CD4-positive, alpha-beta T cell treated with Interleukin-17A for 4 hours (primary cell): ENCODE results near the gene ANKFN1.

ENCODE experiments used
- DNase-seq: peaks from one replicate; pipeline ENCODE4 v3.0.0-alpha.2; 2020; ENCODE audit warnings: mixed read lengths

Gene ANKFN1

DNA sequence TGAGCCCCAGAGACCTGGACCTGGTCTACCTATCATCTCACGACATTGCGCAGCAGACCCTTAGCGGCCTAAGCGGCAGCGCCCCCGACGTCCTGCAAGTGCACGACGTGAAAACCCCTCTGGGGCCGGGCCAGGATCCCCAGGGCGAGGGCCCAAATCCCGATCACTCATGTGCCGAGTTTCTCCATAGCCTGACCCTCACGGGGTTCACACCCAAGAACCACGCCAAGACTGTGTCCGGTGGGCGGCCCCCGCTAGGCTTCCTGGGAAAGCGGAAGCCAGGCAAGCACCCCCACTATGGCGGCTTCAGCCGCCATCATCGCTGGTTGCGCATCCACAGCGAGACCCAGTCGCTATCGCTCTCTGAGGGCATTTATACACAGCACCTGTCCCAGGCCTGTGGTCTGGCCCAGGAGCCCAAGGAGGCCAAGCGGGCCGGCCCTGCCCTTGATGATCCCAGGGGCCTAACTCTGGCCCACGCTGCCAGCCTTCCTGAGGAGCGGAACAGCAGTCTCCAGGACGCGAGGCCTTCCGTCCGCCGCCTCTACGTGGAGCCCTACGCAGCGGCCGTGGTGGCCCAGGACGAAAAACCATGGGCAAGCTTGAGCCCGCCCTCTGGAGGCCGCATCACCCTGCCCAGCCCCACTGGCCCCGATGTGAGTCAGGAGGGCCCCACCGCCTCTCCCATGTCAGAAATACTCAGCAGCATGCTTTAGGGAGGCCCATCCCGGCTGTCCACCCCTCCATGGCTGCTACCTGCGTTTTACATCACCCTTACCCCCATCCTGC is 357.5 kb downstream of the ANKFN1 start:
- no peak for DNase-seq

DNA sequence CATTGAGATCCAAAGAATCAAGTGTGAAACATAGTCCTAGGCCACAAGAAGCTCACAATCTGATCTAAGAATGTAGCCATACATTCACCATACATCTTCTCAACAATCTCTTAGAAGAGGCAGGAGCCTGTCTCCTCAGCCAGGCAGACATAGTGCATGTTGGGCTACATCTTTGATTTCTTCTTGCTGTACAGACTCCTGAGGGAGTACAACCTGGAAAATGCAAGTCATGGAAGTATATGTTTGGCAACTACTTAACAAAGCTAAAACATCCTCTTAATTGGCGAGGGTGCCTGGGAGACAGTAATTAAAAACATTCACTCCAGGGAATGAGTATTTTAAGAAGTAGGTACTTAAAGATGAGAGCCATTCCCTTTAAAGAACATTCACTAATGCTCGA is 361.0 kb downstream of the ANKFN1 start:
- no peak for DNase-seq

DNA sequence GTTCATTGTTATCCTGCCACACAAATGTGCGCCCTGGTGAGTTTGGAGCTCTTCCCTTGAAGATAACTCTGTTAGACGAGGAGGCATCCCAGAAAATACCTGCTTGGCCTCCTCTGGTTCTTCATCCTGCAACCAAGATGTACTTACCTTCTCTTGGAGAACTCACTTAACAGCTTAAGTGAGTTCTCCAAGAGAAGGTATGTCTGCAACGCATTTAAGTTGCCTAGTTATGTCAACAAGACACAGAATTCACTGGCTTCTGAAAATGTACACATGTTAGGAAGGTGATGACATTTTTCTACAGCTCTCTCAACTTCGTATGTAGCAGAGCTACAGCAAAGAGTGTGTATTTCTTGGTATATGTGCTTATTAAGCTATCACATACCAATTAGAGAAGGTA is 361.6 kb downstream of the ANKFN1 start:
- no peak for DNase-seq

DNA sequence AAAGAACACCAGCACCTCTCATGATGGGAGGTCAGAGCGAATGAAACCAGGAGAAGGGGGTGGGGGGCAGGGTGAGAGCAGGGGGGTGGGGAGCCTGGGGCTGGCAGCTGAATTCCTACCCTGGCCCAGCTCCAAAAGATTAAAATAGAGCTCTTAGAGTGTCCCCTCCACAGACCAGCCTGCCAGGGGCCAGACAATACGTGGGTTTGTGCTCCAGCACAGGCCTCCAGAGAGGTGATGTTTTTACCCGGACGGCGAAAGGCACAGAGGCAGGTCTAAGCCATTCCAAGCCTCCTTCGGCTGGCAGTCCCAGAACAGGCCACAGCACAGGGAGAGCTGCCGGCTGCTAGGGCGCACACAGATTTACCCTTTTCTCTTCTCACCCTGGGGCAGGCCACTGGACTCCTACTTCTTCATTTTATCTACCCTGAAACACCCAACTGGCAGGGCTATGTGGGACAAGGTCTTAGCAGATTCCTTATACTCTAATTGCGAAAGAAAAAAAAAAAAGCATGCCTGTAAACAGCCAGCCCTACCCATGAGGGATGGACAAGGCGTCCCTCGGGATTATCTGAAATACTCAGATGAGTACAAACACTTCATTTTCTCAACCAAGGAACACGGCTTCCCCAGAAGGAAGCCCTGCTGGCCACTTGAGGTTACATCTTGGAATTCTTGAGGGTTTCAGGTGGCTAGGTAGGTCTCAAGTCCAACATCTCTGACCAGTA is 368.3 kb downstream of the ANKFN1 start:
- no peak for DNase-seq

DNA sequence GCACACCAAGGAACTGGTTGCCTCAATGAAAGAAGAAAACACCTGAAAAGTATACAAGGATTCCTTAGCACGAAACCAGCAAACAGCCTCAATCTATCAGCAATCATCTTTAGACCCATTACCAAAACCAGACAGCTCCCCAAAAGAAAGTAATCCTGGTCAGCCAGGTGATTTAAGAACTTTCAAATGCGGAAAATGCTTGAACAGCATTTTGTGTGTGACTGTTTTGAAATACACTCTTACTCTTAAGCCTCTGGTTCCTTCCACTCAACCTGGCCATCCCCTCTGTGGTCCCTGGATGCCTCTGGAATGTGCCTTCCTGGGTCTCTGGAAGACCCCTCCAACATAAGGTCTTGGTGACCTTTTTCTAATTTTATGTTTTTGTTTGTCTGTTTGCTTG is 369.8 kb downstream of the ANKFN1 start:
- no peak for DNase-seq

DNA sequence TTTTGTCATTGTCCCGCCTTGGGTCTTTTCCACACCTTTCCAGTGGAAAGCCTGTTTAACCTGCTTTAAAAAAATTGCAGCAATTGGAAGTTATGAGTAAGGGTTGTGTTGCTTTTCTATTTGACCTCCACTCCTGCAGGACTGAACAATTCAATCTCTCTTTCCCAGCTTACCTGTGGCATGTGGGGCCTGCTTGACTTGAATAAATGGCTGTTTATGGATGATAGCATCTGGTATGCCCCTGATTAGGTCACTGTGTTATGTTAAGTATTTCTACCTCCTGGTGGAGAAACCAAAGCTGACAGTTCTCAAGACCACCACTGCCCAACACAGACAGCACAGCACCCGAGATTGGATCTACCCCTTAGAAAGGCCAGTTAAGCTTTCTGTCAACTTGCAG is 375.4 kb downstream of the ANKFN1 start:
- no peak for DNase-seq

DNA sequence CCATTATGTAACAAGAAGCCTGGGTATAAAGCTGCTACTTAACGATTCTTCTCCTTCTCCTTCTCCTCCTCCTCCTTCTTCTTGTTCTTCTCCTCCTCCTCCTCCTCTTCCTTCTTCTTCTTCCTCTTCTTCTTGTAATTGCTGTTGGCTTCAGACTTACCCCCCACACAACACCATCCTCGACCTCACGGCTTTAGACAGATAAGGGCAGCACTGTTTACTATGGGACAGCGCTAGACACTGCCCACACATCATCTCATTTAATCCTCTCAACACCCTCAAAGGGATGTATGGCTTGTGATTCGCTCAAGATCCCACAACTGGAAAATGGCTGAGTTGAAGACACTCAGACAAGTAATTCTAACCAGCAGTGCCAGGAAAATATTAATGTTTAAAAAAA is 379.7 kb downstream of the ANKFN1 start:
- DNase-seq: no peak

DNA sequence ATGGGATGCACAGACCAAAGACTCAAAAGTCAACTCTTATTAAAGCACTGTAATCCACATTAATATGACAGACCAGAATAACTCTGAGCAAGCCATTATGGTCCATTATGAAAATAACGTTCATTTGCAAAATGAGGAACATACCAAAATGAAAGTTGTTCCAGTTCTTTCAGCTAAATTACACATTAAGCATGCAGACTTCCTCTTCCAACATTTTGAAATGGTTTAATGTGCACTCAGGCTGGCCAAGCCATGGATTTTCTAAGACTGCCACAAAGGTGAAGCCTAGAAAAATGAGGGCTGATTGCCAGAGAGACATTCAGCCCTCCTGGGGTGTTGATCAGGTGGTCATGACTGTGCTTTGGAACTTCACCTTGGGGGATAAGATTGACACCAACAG is 383.5 kb downstream of the ANKFN1 start:
- no peak for DNase-seq

DNA sequence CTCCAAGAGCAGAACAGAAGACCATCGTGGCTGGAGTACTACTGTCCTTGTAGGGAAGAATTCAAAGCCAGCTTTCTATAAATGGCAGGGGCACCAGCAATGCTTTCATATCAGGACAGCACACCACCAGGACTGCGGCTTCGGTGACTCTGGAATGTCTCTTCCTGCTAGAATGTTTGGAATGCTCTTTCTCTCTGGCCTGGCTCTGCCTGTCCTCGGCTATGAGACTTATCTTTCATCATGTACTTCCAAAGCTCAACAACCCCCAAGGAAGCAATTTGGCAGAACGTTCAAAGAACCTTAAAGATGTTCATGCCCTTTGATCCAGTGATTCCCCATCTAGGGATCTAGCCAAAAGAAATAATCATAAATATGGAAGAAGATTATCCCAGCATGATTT is 387.6 kb downstream of the ANKFN1 start:
- DNase-seq: no peak

DNA sequence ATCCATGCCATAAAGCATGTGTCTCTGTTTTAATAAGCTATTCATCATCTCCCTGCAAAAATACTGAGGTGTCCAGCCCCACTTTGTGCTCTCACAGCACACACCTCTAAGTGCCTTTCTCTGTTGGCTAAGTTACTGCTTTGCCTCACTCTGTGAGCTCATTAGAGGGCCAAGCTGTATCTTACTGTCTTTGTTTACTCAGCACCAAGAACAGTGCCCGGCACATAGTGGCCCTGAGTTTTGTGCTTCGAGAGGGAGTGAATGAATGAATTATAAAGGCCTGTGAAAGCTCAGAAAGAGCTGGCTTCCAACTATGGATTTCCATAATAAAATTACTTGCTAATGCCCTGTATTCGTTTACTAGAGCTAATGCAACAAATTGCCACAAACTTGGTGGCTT is 390.0 kb downstream of the ANKFN1 start:
- DNase-seq: no peak

DNA sequence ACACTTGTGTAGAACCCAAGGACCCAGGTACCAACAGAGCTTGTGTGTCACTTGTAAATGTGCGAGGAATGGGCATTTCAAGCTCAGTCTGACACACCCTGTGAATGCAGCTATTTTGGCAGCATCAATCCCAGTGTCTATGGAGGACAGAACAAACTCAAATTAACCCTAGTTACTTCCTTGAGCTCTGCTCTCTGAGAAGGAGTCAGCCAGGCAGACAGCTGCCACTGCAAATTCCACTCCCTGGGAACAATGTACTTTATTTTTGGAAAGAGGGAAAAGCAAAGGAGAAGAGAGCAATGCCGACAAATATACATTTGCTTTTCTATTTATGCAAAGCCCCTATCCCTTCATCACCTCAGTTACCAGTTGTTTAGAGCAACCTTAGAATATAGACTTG is 391.8 kb downstream of the ANKFN1 start:
- DNase-seq: no peak

DNA sequence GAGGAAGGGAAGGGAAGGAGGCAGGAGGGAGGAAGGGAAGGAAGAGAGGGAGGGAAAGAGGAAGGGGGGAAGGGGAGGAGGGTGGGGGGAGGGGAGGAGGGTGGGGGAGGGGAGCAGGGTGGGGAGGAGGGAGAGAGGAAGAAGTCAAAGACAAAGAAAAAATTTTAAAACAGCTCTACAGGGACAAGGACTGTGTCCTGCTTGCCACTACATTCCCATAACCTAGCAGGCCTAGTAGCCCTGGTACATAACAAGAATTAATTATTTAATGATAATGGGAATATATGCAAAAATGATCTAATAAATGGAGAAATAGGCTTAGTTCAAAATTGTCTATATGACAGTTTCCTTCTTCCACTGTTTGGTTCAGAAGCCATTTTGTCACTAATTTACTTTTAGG is 392.7 kb downstream of the ANKFN1 start:
- DNase-seq: no peak

DNA sequence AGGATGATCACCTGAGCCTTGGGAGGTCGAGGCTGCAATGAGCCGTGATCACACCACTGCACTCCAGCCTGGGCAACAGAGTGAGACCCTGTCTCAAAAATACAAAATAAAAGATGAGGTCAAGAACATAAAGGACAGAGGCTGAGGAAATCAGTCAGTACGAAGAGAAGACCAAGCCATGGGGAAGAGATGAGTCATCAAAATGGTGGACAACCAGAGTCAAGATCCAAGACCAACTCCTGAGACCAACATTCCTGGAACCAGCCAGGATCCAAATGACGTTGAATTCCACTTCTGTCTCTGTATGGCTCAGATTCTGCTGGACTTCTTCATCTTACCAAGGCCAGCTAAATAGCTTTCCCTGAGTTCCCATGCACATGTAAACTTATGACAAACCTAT is 395.4 kb downstream of the ANKFN1 start:
- DNase-seq: no peak

DNA sequence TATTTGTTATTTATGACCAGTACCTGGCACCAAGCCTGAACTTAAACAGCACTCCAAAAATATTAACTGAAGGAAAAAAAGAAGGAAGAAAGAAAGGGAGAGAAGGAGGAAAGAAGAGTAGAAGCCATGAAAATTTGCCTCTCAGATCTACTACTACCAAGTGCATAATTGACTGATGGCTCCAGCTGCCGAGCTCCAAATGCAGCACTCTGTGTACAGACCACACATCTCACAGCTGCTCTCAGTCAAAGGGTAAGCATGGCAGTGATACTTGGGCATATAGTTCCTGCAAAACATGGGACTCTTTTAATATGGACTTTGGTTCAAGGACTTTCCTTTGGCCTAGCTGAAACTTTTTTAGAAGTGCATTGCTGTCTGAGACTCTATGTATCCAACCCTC is 396.2 kb downstream of the ANKFN1 start:
- no peak for DNase-seq

DNA sequence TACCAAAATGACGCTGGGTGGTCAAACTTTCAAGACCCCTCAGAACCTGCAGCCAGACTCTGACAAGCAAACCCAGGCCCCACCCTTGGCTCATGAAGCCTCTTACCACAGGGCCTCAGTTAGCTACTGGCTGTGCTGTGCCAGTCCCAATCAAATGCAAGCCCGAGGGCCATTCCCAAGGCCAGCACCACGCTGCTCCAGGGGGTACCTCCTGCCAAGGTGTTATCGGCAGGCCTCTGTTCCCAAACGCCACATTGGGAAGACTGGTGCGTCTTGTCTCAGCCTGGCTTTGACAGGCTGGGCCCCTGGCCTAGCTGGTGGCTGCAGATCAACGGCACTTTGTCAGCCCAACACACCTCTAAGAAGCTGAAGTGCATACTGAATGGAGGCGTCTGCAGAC is 404.4 kb downstream of the ANKFN1 start:
- no peak for DNase-seq

DNA sequence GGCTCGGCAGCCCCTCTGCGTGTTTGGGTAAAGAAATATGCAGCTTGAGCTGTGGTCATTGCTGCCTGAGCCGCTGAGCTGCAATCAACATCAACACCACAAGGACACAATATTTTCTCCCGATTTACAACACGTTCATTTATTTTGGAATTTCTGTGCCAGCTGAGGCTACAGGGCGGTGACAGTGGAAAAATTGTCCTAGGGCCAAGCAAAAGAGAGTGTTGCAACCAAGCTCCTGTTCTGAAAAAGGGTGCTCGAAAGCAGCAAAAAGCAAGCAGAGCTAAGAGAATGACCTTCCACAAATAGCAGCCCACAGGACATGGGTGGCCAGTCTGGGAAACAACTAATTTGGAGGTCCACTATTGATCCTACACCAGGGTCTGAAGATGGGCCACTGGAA is 404.8 kb downstream of the ANKFN1 start:
- no peak for DNase-seq
